Loucy (cell line): ENCODE data around the gene CNTN2.

ENCODE experiments used
- H2AFZ ChIP-seq: fragments of 200-600 bp; sonication (generic); 2 replicates; pipeline ENCODE4 v1.6.0; 2016; ENCODE audit warnings: antibody characterized with exemption, mild to moderate bottlenecking, low read length, moderate library complexity
- H3F3A ChIP-seq: fragments of 200-600 bp; 2 replicates; pipeline ENCODE4 v1.6.0; 2016; ENCODE audit warnings: antibody characterized with exemption, low read depth, mild to moderate bottlenecking
- H3K27me3 ChIP-seq: fragments of 200-600 bp; sonication (generic); 2 replicates; pipeline ENCODE4 v1.6.1; 2014; ENCODE audit warnings: low read length, mild to moderate bottlenecking; ENCODE audit not compliant: insufficient read depth, poor library complexity, severe bottlenecking
- H3K36me3 ChIP-seq: fragments of 200-600 bp; sonication (generic); 2 replicates; pipeline ENCODE4 v1.6.1; 2016; ENCODE audit warnings: low read length; ENCODE audit not compliant: insufficient read depth
- H3K4me1 ChIP-seq: fragments of 200-600 bp; sonication (generic); 2 replicates; pipeline ENCODE4 v1.5.1; 2014; ENCODE audit warnings: low read length, mild to moderate bottlenecking; ENCODE audit not compliant: insufficient read depth, poor library complexity, severe bottlenecking
- H3K4me2 ChIP-seq: fragments of 200-600 bp; sonication (generic); 2 replicates; pipeline ENCODE4 v1.6.0; 2014; ENCODE audit warnings: antibody characterized with exemption, low read length, low read depth, mild to moderate bottlenecking; ENCODE audit not compliant: poor library complexity, severe bottlenecking
- H3K4me3 ChIP-seq: fragments of 200-600 bp; sonication (generic); 2 replicates; pipeline ENCODE4 v1.5.1; 2014; ENCODE audit warnings: low read length, mild to moderate bottlenecking, mixed read lengths; ENCODE audit not compliant: poor library complexity, severe bottlenecking
- H3K79me2 ChIP-seq: fragments of 200-600 bp; sonication (generic); 2 replicates; pipeline ENCODE4 v1.6.1; 2014; ENCODE audit warnings: low read length; ENCODE audit not compliant: insufficient read depth
- H3K9ac ChIP-seq: fragments of 200-600 bp; sonication (generic); 2 replicates; pipeline ENCODE4 v1.6.0; 2014; ENCODE audit warnings: mild to moderate bottlenecking, low read depth, low read length, moderate library complexity; ENCODE audit not compliant: poor library complexity, severe bottlenecking
- H3K9me2 ChIP-seq: fragments of 200-600 bp; sonication (generic); replicated peaks from 2 replicates; pipeline ENCODE4 v1.6.1; 2016; ENCODE audit warnings: low read depth, low read length, mixed read lengths
- H3K9me3 ChIP-seq: fragments of 200-600 bp; sonication (generic); 2 replicates; pipeline ENCODE4 v1.6.1; 2014; ENCODE audit warnings: mild to moderate bottlenecking, antibody characterized with exemption, low read length, low read depth; ENCODE audit not compliant: insufficient read depth
- H4K20me1 ChIP-seq: fragments of 200-600 bp; sonication (generic); 2 replicates; pipeline ENCODE4 v1.6.0; 2014; ENCODE audit warnings: antibody characterized with exemption, low read length, mild to moderate bottlenecking; ENCODE audit not compliant: insufficient read depth, poor library complexity, severe bottlenecking
- EZH2phosphoT487 ChIP-seq: fragments of 200-600 bp; IDR thresholded peaks from 2 replicates; pipeline ENCODE4 v1.6.1; 2018; ENCODE audit warnings: antibody characterized with exemption, mild to moderate bottlenecking, moderate library complexity, borderline replicate concordance
- TF ChIP-seq, protein P1 (sequence below): fragments of 200-600 bp; sonication (generic); conservative IDR thresholded peaks from 2 replicates; pipeline ENCODE4 v1.5.1; 2014; ENCODE audit warnings: mild to moderate bottlenecking, antibody characterized with exemption, low read length

Gene CNTN2

DNA sequence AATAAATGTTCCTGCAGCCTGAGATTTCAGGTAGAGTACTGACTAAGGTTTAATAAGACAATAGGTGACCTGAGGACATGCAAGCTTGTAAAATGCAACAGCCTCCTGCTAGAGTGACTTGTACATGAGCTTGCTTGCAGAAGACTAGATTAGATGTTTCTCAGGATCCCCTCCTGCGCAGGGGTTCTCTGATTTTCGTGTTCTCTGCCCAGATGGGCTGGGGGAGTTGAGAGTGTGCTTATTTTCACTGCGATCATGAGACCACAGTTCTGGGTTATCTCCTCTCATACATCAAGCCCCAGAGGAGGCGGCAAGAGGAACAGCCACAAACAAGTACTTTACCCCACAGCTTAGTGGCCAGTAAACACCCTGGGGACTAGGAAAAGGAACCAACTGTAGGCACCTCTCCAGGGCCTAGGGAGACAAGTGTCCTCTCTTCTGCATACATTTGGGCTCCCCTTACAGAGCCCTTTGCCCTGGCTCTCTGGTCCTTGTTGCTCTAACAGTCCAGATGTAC lies 33.3 kb downstream of the CNTN2 start:
- H3K4me1 ChIP-seq: no peaks in the 10 kb centered on the region
- no peak overlapping the region for H2AFZ ChIP-seq
- H3F3A ChIP-seq: no peaks in the 10 kb centered on the region
- no peak overlapping the region for H3K4me3 ChIP-seq
- no peaks in the 10 kb centered on the region for H3K79me2 ChIP-seq
- H3K9ac ChIP-seq: no peak overlapping the region
- H3K9me3 ChIP-seq: no peaks in the 10 kb centered on the region
- H3K9me2 ChIP-seq: no peaks in the 10 kb centered on the region
- no peaks in the 10 kb centered on the region for H3K36me3 ChIP-seq
- TF ChIP-seq, protein P1, sequence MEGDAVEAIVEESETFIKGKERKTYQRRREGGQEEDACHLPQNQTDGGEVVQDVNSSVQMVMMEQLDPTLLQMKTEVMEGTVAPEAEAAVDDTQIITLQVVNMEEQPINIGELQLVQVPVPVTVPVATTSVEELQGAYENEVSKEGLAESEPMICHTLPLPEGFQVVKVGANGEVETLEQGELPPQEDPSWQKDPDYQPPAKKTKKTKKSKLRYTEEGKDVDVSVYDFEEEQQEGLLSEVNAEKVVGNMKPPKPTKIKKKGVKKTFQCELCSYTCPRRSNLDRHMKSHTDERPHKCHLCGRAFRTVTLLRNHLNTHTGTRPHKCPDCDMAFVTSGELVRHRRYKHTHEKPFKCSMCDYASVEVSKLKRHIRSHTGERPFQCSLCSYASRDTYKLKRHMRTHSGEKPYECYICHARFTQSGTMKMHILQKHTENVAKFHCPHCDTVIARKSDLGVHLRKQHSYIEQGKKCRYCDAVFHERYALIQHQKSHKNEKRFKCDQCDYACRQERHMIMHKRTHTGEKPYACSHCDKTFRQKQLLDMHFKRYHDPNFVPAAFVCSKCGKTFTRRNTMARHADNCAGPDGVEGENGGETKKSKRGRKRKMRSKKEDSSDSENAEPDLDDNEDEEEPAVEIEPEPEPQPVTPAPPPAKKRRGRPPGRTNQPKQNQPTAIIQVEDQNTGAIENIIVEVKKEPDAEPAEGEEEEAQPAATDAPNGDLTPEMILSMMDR: no peak
- no peak for TF ChIP-seq EZH2phosphoT487
- H3K27me3 ChIP-seq: no peaks in the 10 kb centered on the region
- no peaks in the 10 kb centered on the region for H4K20me1 ChIP-seq
- no peak overlapping the region for H3K4me2 ChIP-seq

DNA sequence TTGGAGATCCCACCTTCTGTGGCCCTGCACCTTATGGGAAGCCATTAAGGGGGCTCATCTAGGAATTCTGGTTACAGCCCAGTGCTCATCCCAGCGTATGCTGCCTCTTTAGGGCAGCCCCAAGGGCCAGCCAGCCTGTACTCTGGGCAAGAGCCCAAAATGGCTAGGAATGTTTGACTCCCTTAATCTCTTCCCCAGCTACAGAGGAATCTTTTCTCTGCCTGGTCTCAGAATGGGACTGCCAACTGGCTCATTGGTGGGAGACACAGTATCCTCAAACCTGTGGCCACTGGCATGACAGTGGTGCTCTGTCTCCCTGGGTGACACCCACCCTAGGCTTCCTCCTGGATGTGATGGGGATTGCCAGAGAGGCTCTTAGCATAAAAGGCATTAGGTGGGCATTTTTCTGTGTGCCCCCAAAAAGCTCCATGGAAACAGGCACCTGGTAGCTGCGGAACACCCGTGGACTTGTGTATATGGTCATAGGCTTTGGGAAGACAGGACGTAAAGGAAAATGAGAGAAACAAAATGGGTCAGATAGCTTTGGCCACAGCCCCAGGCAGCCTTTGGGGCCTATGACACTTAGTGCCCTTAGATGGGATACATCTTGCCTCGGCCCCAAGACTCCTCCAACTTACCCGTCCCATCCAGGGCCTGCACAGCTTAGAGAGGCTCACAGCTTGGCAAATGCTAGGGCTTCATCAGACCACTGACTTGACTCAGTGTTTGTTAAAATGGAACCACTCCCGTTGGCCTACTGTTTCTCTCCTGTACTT lies 34.3 kb downstream of the CNTN2 start:
- no peak overlapping the region for H3K4me3 ChIP-seq
- no peaks in the 10 kb centered on the region for H3K27me3 ChIP-seq
- no peaks in the 10 kb centered on the region for H3K36me3 ChIP-seq
- no peaks in the 10 kb centered on the region for H3K9me2 ChIP-seq
- H3K79me2 ChIP-seq: no peaks in the 10 kb centered on the region
- TF ChIP-seq, protein P1: no peak
- no peak for TF ChIP-seq EZH2phosphoT487
- no peaks in the 10 kb centered on the region for H3K9me3 ChIP-seq
- H3K4me1 ChIP-seq: no peaks in the 10 kb centered on the region
- no peaks in the 10 kb centered on the region for H4K20me1 ChIP-seq
- H3F3A ChIP-seq: no peaks in the 10 kb centered on the region
- no peak overlapping the region for H2AFZ ChIP-seq
- no peak overlapping the region for H3K9ac ChIP-seq
- H3K4me2 ChIP-seq: no peak overlapping the region

DNA sequence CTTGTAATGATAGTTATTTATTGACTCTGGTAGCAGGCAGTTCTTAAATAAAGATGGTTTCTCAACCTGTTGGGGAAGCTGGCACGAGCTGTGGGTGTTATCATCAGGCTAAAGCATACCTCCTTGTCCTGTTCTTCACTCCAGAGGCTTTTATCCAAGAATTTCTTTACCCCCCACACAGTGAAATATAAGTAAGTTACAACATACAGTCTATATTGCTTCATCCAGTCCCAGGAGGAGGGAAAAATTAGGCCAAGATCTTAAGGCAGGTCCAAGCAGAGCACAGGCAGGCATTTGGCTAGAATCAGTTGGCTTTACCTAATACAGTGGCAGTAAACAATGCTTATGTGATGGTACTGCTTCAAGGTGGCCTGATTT lies 34.9 kb downstream of the CNTN2 start:
- H4K20me1 ChIP-seq: no peaks in the 10 kb centered on the region
- H3K36me3 ChIP-seq: no peaks in the 10 kb centered on the region
- no peaks in the 10 kb centered on the region for H3K9me3 ChIP-seq
- no peak overlapping the region for H2AFZ ChIP-seq
- H3K9me2 ChIP-seq: no peaks in the 10 kb centered on the region
- no peaks in the 10 kb centered on the region for H3K79me2 ChIP-seq
- no peak for TF ChIP-seq EZH2phosphoT487
- TF ChIP-seq, protein P1: no peak
- no peaks in the 10 kb centered on the region for H3K4me1 ChIP-seq
- H3K4me3 ChIP-seq: no peak overlapping the region
- H3K4me2 ChIP-seq: no peak overlapping the region
- H3K9ac ChIP-seq: no peak overlapping the region
- H3F3A ChIP-seq: no peaks in the 10 kb centered on the region
- no peaks in the 10 kb centered on the region for H3K27me3 ChIP-seq
